Ishikawa (cell line): Measurements from ENCODE around the gene SOX5.

Experiments
- EGR1 ChIP-seq: IDR thresholded peaks from 2 replicates; pipeline ENCODE4 v1.6.1; 2012
- EP300 ChIP-seq: IDR thresholded peaks from 2 replicates; pipeline ENCODE4 v1.6.1; 2012; ENCODE audit warnings: borderline replicate concordance
- MAX ChIP-seq: IDR thresholded peaks from 2 replicates; pipeline ENCODE4 v1.6.1; 2012
- REST ChIP-seq: IDR thresholded peaks from 2 replicates; pipeline ENCODE4 v1.6.1; 2012; ENCODE audit warnings: low read depth, mild to moderate bottlenecking
- TAF1 ChIP-seq: IDR thresholded peaks from 2 replicates; pipeline ENCODE4 v1.6.1; 2012; ENCODE audit warnings: low read depth, mild to moderate bottlenecking
- ZBTB7A ChIP-seq: IDR thresholded peaks from 2 replicates; pipeline ENCODE4 v1.6.1; 2012; ENCODE audit warnings: low read depth

DNA sequence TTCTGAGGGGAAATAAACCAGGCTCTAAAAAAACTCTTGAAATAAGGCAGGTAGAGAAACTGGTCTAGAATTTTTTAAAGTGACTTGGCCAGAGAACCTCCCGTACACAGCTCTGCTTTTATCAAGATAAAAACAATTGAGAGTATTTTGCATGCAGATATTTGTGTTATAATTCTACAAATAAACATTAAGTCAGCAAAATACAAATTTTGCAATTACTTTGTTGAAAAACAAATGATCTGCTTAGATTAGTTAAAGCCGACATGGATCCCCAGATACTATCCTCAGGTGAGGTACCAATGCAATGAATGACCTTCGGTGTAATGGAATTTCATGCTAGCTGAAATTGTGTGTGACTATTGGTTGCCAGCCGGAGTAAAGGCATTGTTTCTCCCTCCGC lies 197.2 kb downstream of the SOX5 start:
- TF ChIP-seq TAF1 (no peak), MAX (no peak), EGR1 (no peak), ZBTB7A (no peak), EP300 (no peak), REST (no peak)
